ENCODE data around the gene NKD1. TPM values are rescaled to one million over a fixed set of nuclear protein-coding genes. Genes with fewer than 3 reads are reported as not detected.

Gene NKD1
- total RNA-seq, 2 experiments from 2014 or later: 0.04 to 0.06 TPM

GRCh38 chr16:50606431-50607050, 58.3 kb downstream of the NKD1 start:
- no peak for DNase-seq (ENCODE audit: low spot score)
- no peak overlapping the region for H3K4me3 ChIP-seq (ENCODE audit: low read depth, low read length, poor library complexity, severe bottlenecking)
- no peaks in the 10 kb centered on the region for H3K4me1 ChIP-seq (ENCODE audit: insufficient read depth, low read length, poor library complexity, severe bottlenecking)
- H3K9me2 ChIP-seq (ENCODE audit: insufficient read depth, low read length): no peaks in the 10 kb centered on the region
- H3K9me3 ChIP-seq (ENCODE audit: low read length): no peaks in the 10 kb centered on the region
- no peaks in the 10 kb centered on the region for H3K36me3 ChIP-seq (ENCODE audit: insufficient read depth, low read length)
- H3K4me2 ChIP-seq (ENCODE audit: low read length): no peak overlapping the region
- TF ChIP-seq CTCF (conservative IDR thresholded peaks at IDR 0.05; ENCODE audit: low read length) (no peak), EZH2phosphoT487 (IDR thresholded peaks at IDR 0.05; ENCODE audit: borderline replicate concordance, low read depth, low read length) (no peak)
- H4K20me1 ChIP-seq (ENCODE audit: insufficient read depth, low read length): no peaks in the 10 kb centered on the region
- H3K27ac ChIP-seq (ENCODE audit: low read depth, low read length, poor library complexity, severe bottlenecking): no peak overlapping the region
- no TSS peak for BruUV-seq (replicated peaks)
- no peaks in the 10 kb centered on the region for H3K79me2 ChIP-seq (ENCODE audit: insufficient read depth, low read depth, low read length)
- CTCF ChIA-PET (ENCODE audit: unreplicated experiment): no interaction called here
- POLR2A ChIA-PET: no interaction called here
- intact Hi-C loops (cut with micrococcal nuclease; ENCODE audit: unreplicated experiment): no loop called here
- H2AFZ ChIP-seq (ENCODE audit: low read length): no peak overlapping the region

GRCh38 chr16:50607051-50607431, 58.8 kb downstream of the NKD1 start:
- ChIA-PET POLR2A (no interaction called here), CTCF (ENCODE audit: unreplicated experiment) (no interaction called here)
- no peaks in the 10 kb centered on the region for H3K36me3 ChIP-seq (ENCODE audit: insufficient read depth, low read length)
- no peak for DNase-seq (ENCODE audit: low spot score)
- H3K9me2 ChIP-seq (ENCODE audit: insufficient read depth, low read length): no peaks in the 10 kb centered on the region
- H3K4me1 ChIP-seq (ENCODE audit: insufficient read depth, low read length, poor library complexity, severe bottlenecking): no peaks in the 10 kb centered on the region
- BruUV-seq (replicated peaks): no TSS peak
- no peak overlapping the region for H3K4me2 ChIP-seq (ENCODE audit: low read length)
- TF ChIP-seq CTCF (conservative IDR thresholded peaks at IDR 0.05; ENCODE audit: low read length) (no peak), EZH2phosphoT487 (IDR thresholded peaks at IDR 0.05; ENCODE audit: borderline replicate concordance, low read depth, low read length) (no peak)
- H3K27ac ChIP-seq (ENCODE audit: low read depth, low read length, poor library complexity, severe bottlenecking): no peak overlapping the region
- no peak overlapping the region for H3K4me3 ChIP-seq (ENCODE audit: low read depth, low read length, poor library complexity, severe bottlenecking)
- no peaks in the 10 kb centered on the region for H4K20me1 ChIP-seq (ENCODE audit: insufficient read depth, low read length)
- intact Hi-C loops (cut with micrococcal nuclease; ENCODE audit: unreplicated experiment): no loop called here
- H2AFZ ChIP-seq (ENCODE audit: low read length): no peak overlapping the region
- H3K79me2 ChIP-seq (ENCODE audit: insufficient read depth, low read depth, low read length): no peaks in the 10 kb centered on the region
- no peaks in the 10 kb centered on the region for H3K9me3 ChIP-seq (ENCODE audit: low read length)

GRCh38 chr16:50607447-50607846, 59.3 kb downstream of the NKD1 start:
- no peak overlapping the region for H3K4me3 ChIP-seq (ENCODE audit: low read depth, low read length, poor library complexity, severe bottlenecking)
- no peaks in the 10 kb centered on the region for H3K79me2 ChIP-seq (ENCODE audit: insufficient read depth, low read depth, low read length)
- no peaks in the 10 kb centered on the region for H3K4me1 ChIP-seq (ENCODE audit: insufficient read depth, low read length, poor library complexity, severe bottlenecking)
- intact Hi-C loops (cut with micrococcal nuclease; ENCODE audit: unreplicated experiment): no loop called here
- no peak for TF ChIP-seq CTCF (conservative IDR thresholded peaks at IDR 0.05; ENCODE audit: low read length)
- no peak for TF ChIP-seq EZH2phosphoT487 (IDR thresholded peaks at IDR 0.05; ENCODE audit: borderline replicate concordance, low read depth, low read length)
- H3K9me3 ChIP-seq (ENCODE audit: low read length): no peaks in the 10 kb centered on the region
- no peaks in the 10 kb centered on the region for H3K9me2 ChIP-seq (ENCODE audit: insufficient read depth, low read length)
- H3K36me3 ChIP-seq (ENCODE audit: insufficient read depth, low read length): no peaks in the 10 kb centered on the region
- POLR2A ChIA-PET: no interaction called here
- no peak overlapping the region for H3K4me2 ChIP-seq (ENCODE audit: low read length)
- CTCF ChIA-PET (ENCODE audit: unreplicated experiment): no interaction called here
- no peak overlapping the region for H3K27ac ChIP-seq (ENCODE audit: low read depth, low read length, poor library complexity, severe bottlenecking)
- no peak overlapping the region for H2AFZ ChIP-seq (ENCODE audit: low read length)
- DNase-seq (ENCODE audit: low spot score): no peak
- H4K20me1 ChIP-seq (ENCODE audit: insufficient read depth, low read length): no peaks in the 10 kb centered on the region
- no TSS peak for BruUV-seq (replicated peaks)
